GM20431 (cell line): ENCODE measurements around the gene FERMT2.

ENCODE experiments used
- in situ Hi-C: fragments of 300-500 bp; cut with MseI, MboI; formaldehyde crosslinking; loops from one replicate; pipeline ENCODE4 v1.15.0; 2020; ENCODE audit warnings: low sequenced_read_pairs; ENCODE audit not compliant: unreplicated experiment

FERMT2 gene

GRCh38 chr14:52907949-52908348, 42.9 kb downstream of the FERMT2 start:
- in situ Hi-C loops: no loop called here

- in situ Hi-C loops: no loop called here
Measured at GRCh38 chr14:52906141-52906601, 44.7 kb downstream of the FERMT2 start.

- in situ Hi-C loops: no loop called here
Measured at GRCh38 chr14:52902971-52903619, 47.8 kb downstream of the FERMT2 start.

- in situ Hi-C loops: no loop called here
Measured at GRCh38 chr14:52901357-52901980, 49.4 kb downstream of the FERMT2 start.

GRCh38 chr14:52900731-52901130, 50.1 kb downstream of the FERMT2 start:
- in situ Hi-C loops: no loop called here

- in situ Hi-C loops: no loop called here
Measured at GRCh38 chr14:52898496-52898895, 52.4 kb downstream of the FERMT2 start.

GRCh38 chr14:52895000-52895399, 55.9 kb downstream of the FERMT2 start:
- in situ Hi-C loops: no loop called here

GRCh38 chr14:52891800-52892199, 59.0 kb downstream of the FERMT2 start:
- in situ Hi-C loops: no loop called here

GRCh38 chr14:52888839-52889838, 61.7 kb downstream of the FERMT2 start:
- in situ Hi-C loops: no loop called here

- in situ Hi-C loops: no loop called here
Measured at GRCh38 chr14:52888159-52888558, 62.7 kb downstream of the FERMT2 start.

GRCh38 chr14:52885230-52885629, 65.6 kb downstream of the FERMT2 start:
- in situ Hi-C loops: no loop called here

- in situ Hi-C loops: no loop called here
Measured at GRCh38 chr14:52883658-52884057, 67.2 kb downstream of the FERMT2 start.

- in situ Hi-C loops: no loop called here
Measured at GRCh38 chr14:52882824-52883223, 68.0 kb downstream of the FERMT2 start.

GRCh38 chr14:52879958-52880357, 70.9 kb downstream of the FERMT2 start:
- in situ Hi-C loops: no loop called here

- in situ Hi-C loops: no loop called here
Measured at GRCh38 chr14:52878946-52879345, 71.9 kb downstream of the FERMT2 start.

GRCh38 chr14:52878469-52878868, 72.4 kb downstream of the FERMT2 start:
- in situ Hi-C loops: no loop called here

- in situ Hi-C loops: no loop called here
Measured at GRCh38 chr14:52877628-52878027, 73.2 kb downstream of the FERMT2 start.

GRCh38 chr14:52876806-52877205, 74.0 kb downstream of the FERMT2 start:
- in situ Hi-C loops: no loop called here

- in situ Hi-C loops: no loop called here
Measured at GRCh38 chr14:52876311-52876710, 74.5 kb downstream of the FERMT2 start.

GRCh38 chr14:52875707-52876106, 75.1 kb downstream of the FERMT2 start:
- in situ Hi-C loops: no loop called here

GRCh38 chr14:52874389-52874788, 76.5 kb downstream of the FERMT2 start:
- in situ Hi-C loops: no loop called here
